ENCODE data around the gene ECT2.
"Not testable (repeated sequence)": the region's sequence is repeated elsewhere in the genome, so short reads cannot be mapped to it uniquely, and the experiment has no call there.

The ECT2 gene

GRCh38 chr3:172752651-172753050 lies 2.1 kb downstream of the ECT2 start:
- Histone ChIP-seq H3K9me3 (no peaks in the 10 kb centered on the region), H3K4me3 (no peak overlapping the region), H3K4me1 (peaks cover 25% of the 10 kb centered on the region), H3K36me3 (replicated peaks) (peaks cover 34% of the 10 kb centered on the region), H3K27me3 (ENCODE audit: low read depth) (no peaks in the 10 kb centered on the region)
- in situ Hi-C loops (cut with MboI; ENCODE audit: low sequenced_read_pairs): no loop called here
- DNase-seq (ENCODE audit: low spot score in 2 of 2): no peak

- H3K27me3 ChIP-seq (ENCODE audit: low read depth): no peaks in the 10 kb centered on the region
- no peaks in the 10 kb centered on the region for H3K9me3 ChIP-seq
- peaks cover 36% of the 10 kb centered on the region for H3K36me3 ChIP-seq (replicated peaks)
- H3K4me1 ChIP-seq: peaks cover 25% of the 10 kb centered on the region
- DNase-seq (ENCODE audit: low spot score in 2 of 2): no peak
- in situ Hi-C loops (cut with MboI; ENCODE audit: low sequenced_read_pairs): no loop called here
- no peak overlapping the region for H3K4me3 ChIP-seq
Measured at GRCh38 chr3:172753125-172753524, 2.6 kb downstream of the ECT2 start.

- H3K27me3 ChIP-seq (ENCODE audit: low read depth); H3K9me3 ChIP-seq; DNase-seq (ENCODE audit: low spot score in 2 of 2); in situ Hi-C loops (cut with MboI; ENCODE audit: low sequenced_read_pairs); H3K4me3 ChIP-seq: not testable (repeated sequence)
- Histone ChIP-seq H3K4me1 (peaks cover 22% of the 10 kb centered on the region), H3K36me3 (replicated peaks) (peaks cover 87% of the 10 kb centered on the region)
Measured at GRCh38 chr3:172760416-172760815, 9.9 kb downstream of the ECT2 start.

GRCh38 chr3:172766241-172766640 lies 15.7 kb downstream of the ECT2 start:
- peaks cover 85% of the 10 kb centered on the region for H3K36me3 ChIP-seq (replicated peaks)
- no peaks in the 10 kb centered on the region for H3K27me3 ChIP-seq (ENCODE audit: low read depth)
- no peak for DNase-seq (ENCODE audit: low spot score in 2 of 2)
- H3K4me1 ChIP-seq: peaks cover 39% of the 10 kb centered on the region
- H3K9me3 ChIP-seq: no peaks in the 10 kb centered on the region
- in situ Hi-C loops (cut with MboI; ENCODE audit: low sequenced_read_pairs): no loop called here
- no peak overlapping the region for H3K4me3 ChIP-seq

- DNase-seq (ENCODE audit: low spot score in 2 of 2): no peak
- peaks cover 39% of the 10 kb centered on the region for H3K4me1 ChIP-seq
- H3K36me3 ChIP-seq (replicated peaks): peaks cover 85% of the 10 kb centered on the region
- no peaks in the 10 kb centered on the region for H3K9me3 ChIP-seq
- no peak overlapping the region for H3K4me3 ChIP-seq
- in situ Hi-C loops (cut with MboI; ENCODE audit: low sequenced_read_pairs): no loop called here
- H3K27me3 ChIP-seq (ENCODE audit: low read depth): no peaks in the 10 kb centered on the region
Measured at GRCh38 chr3:172766718-172767405, 16.3 kb downstream of the ECT2 start.

- Histone ChIP-seq H3K9me3 (no peaks in the 10 kb centered on the region), H3K36me3 (replicated peaks) (peaks cover 69% of the 10 kb centered on the region), H3K4me3 (no peak overlapping the region), H3K27me3 (ENCODE audit: low read depth) (no peaks in the 10 kb centered on the region), H3K4me1 (peaks cover 18% of the 10 kb centered on the region)
- in situ Hi-C loops (cut with MboI; ENCODE audit: low sequenced_read_pairs): no loop called here
- no peak for DNase-seq (ENCODE audit: low spot score in 2 of 2)
Measured at GRCh38 chr3:172770382-172770781, 19.9 kb downstream of the ECT2 start.

- peaks cover 9% of the 10 kb centered on the region for H3K4me1 ChIP-seq
- no peaks in the 10 kb centered on the region for H3K27me3 ChIP-seq (ENCODE audit: low read depth)
- in situ Hi-C loops (cut with MboI; ENCODE audit: low sequenced_read_pairs): no loop called here
- H3K36me3 ChIP-seq (replicated peaks): peaks cover 66% of the 10 kb centered on the region
- no peaks in the 10 kb centered on the region for H3K9me3 ChIP-seq
- no peak overlapping the region for H3K4me3 ChIP-seq
- DNase-seq (ENCODE audit: low spot score in 2 of 2): no peak
Measured at GRCh38 chr3:172771672-172772071, 21.1 kb downstream of the ECT2 start.

- DNase-seq (ENCODE audit: low spot score in 2 of 2): no peak
- H3K36me3 ChIP-seq (replicated peaks): peaks cover 49% of the 10 kb centered on the region
Measured at GRCh38 chr3:172776049-172776717, 25.7 kb downstream of the ECT2 start.

GRCh38 chr3:172777901-172778300 lies 27.4 kb downstream of the ECT2 start:
- H3K9me3 ChIP-seq: no peaks in the 10 kb centered on the region
- no peaks in the 10 kb centered on the region; the same call in 1 of the 2 replicates for H3K4me1 ChIP-seq
- in situ Hi-C loops (cut with MboI; ENCODE audit: low sequenced_read_pairs): no loop called here
- DNase-seq (ENCODE audit: low spot score in 2 of 2): no peak
- H3K4me3 ChIP-seq: no peak overlapping the region
- no peaks in the 10 kb centered on the region for H3K27me3 ChIP-seq (ENCODE audit: low read depth)
- peaks cover 60% of the 10 kb centered on the region for H3K36me3 ChIP-seq (replicated peaks)

More at GRCh38 chr3:172776049-172776717, 25.7 kb downstream of the ECT2 start:
- Histone ChIP-seq H3K9me3 (no peaks in the 10 kb centered on the region), H3K27me3 (ENCODE audit: low read depth) (no peaks in the 10 kb centered on the region), H3K4me1 (no peaks in the 10 kb centered on the region; the same call in 1 of the 2 replicates), H3K4me3 (no peak overlapping the region)
- in situ Hi-C loops (cut with MboI; ENCODE audit: low sequenced_read_pairs): no loop called here

- no peaks in the 10 kb centered on the region; the same call in 1 of the 2 replicates for H3K4me1 ChIP-seq
- no peaks in the 10 kb centered on the region for H3K27me3 ChIP-seq (ENCODE audit: low read depth)
- peaks cover 58% of the 10 kb centered on the region for H3K36me3 ChIP-seq (replicated peaks)
- H3K4me3 ChIP-seq: no peak overlapping the region
- DNase-seq (ENCODE audit: low spot score in 2 of 2): no peak
- in situ Hi-C loops (cut with MboI; ENCODE audit: low sequenced_read_pairs): no loop called here
- no peaks in the 10 kb centered on the region for H3K9me3 ChIP-seq
Measured at GRCh38 chr3:172782235-172782634, 31.7 kb downstream of the ECT2 start.

GRCh38 chr3:172786036-172786435 lies 35.5 kb downstream of the ECT2 start:
- Histone ChIP-seq H3K36me3 (replicated peaks) (peaks cover 78% of the 10 kb centered on the region), H3K9me3 (no peaks in the 10 kb centered on the region), H3K4me1 (no peaks in the 10 kb centered on the region; the same call in 1 of the 2 replicates), H3K4me3 (no peak overlapping the region), H3K27me3 (ENCODE audit: low read depth) (no peaks in the 10 kb centered on the region)
- in situ Hi-C loops (cut with MboI; ENCODE audit: low sequenced_read_pairs): no loop called here
- DNase-seq (ENCODE audit: low spot score in 2 of 2): no peak

GRCh38 chr3:172787019-172787418 lies 36.5 kb downstream of the ECT2 start:
- H3K9me3 ChIP-seq: no peaks in the 10 kb centered on the region
- no peak for DNase-seq (ENCODE audit: low spot score in 2 of 2)
- in situ Hi-C loops (cut with MboI; ENCODE audit: low sequenced_read_pairs): no loop called here
- H3K4me1 ChIP-seq: no peaks in the 10 kb centered on the region
- H3K36me3 ChIP-seq (replicated peaks): peaks cover 80% of the 10 kb centered on the region
- H3K4me3 ChIP-seq: no peak overlapping the region
- H3K27me3 ChIP-seq (ENCODE audit: low read depth): no peaks in the 10 kb centered on the region

- Histone ChIP-seq H3K4me1 (no peaks in the 10 kb centered on the region), H3K36me3 (replicated peaks) (peaks cover 76% of the 10 kb centered on the region), H3K9me3 (no peaks in the 10 kb centered on the region), H3K4me3 (no peak overlapping the region), H3K27me3 (ENCODE audit: low read depth) (no peaks in the 10 kb centered on the region)
- in situ Hi-C loops (cut with MboI; ENCODE audit: low sequenced_read_pairs): no loop called here
- no peak for DNase-seq (ENCODE audit: low spot score in 2 of 2)
Measured at GRCh38 chr3:172787746-172788145, 37.2 kb downstream of the ECT2 start.

GRCh38 chr3:172799246-172799645 lies 48.7 kb downstream of the ECT2 start:
- no peaks in the 10 kb centered on the region for H3K4me1 ChIP-seq
- DNase-seq (ENCODE audit: low spot score in 2 of 2): no peak
- H3K4me3 ChIP-seq: no peak overlapping the region
- H3K36me3 ChIP-seq (replicated peaks): peaks cover 19% of the 10 kb centered on the region
- no peaks in the 10 kb centered on the region for H3K27me3 ChIP-seq (ENCODE audit: low read depth)
- in situ Hi-C loops (cut with MboI; ENCODE audit: low sequenced_read_pairs): no loop called here
- no peaks in the 10 kb centered on the region for H3K9me3 ChIP-seq

All from HAP-1 (cell line).